GM19455 (cell line): ENCODE results near the gene PPP1R11.
A peak's percentile ranks its signal among the peaks of the same experiment; 100 is the strongest.

Experiments used
- ATAC-seq: cut with Tn5 transposase; IDR thresholded peaks from one replicate; pipeline ENCODE4 v1.9.1; 2021; ENCODE audit not compliant: unreplicated experiment

PPP1R11 gene

DNA sequence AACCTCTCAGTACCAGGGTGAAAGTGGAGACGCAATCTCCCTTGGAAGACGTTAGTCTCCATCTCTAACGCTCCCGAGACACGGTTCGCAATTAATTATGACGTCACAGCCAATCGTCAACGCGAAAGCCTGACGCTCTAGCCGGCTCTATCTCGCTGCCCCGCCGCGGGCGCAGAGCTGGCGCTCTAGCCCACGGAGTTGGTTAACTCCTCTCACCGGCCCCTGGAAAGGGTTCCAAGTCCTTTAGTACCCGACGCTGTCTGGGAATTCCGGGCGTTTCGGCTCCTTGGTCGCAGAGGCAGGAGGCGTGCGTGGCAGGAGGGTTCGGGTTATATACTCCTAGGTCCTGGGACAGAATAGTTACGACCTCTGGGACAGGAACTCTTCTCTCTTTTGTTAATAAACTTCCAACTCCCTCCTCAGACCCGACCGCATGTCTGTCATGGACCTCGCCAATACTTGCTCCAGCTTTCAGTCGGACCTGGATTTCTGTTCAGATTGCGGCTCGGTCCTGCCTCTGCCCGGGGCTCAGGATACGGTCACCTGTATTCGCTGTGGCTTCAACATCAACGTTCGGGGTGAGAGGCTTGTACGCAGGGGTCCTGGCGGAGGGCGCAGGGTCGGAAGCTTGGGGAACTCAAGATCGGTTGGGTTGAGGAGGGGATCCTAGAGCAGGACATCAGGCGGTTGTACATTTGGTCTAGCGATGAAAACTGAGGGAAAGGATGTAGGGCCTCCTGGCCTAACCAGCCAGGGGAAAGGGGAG lies 5.7 kb upstream of the PPP1R11 start, which contains the start of gene POLR1H:
Gene POLR1H, plus strand, starts transcription at position 174 of the 766 bp plus-strand sequence. Its CDS starts 260 bp downstream, at position 434.
- ATAC-seq: peak; percentile 86

DNA sequence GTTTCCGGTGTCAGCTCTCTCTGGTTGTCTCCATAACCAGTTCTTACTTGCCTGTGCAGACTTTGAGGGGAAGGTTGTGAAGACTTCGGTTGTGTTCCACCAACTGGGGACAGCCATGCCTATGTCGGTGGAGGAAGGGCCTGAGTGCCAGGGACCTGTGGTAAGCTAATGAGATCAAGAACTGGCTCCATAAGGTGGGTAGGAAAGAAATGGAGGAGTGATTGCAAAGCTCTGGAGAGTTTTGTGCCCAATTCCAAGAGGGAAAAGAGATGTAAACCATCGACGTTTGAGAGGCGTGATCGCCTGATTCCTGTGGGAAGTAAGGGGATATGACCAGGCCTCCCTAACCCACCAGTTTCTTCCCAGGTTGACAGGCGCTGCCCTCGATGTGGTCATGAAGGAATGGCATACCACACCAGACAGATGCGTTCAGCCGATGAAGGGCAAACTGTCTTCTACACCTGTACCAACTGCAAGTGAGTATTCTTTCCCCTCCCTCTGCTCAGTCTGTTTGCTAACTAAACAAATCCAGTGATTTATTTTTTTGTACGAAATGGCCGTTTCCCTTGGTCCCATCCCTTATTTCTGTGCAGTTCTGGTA lies 5.0 kb upstream of the PPP1R11 start:
- peak; percentile 10 for ATAC-seq

DNA sequence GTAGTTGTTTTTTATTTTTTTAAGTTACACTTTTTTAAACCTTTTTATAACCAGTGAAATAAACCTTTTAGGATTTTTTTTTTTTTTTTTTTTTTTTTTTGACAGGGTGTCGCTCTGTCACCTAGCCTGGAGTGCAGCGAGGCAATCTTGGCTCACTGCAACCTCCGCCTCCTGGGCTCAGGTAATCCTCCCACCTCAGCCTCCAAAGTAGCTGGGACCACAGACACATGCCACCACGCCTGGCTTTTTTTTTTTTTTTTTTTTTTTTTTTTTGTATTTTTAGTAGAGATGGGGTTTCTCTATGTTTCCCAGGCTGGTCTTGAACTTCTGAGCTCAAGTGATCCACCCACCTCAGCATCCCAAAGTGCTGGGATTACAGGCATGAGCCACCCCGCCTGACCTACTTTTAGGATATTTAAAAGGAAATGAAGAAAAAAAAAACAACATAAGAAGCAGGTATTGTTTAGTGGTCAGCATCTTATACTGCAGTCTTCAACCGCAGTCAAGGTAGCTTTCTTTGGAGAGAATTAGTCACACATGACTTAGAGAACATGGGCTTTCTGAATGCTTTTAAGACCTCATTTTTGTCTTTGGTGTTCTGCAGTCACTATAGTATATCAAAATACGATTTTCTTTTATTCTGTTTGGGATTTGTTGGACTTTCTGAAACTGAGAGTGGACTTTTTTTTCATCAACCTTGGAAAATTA lies 4.4 kb upstream of the PPP1R11 start:
- no peak for ATAC-seq

DNA sequence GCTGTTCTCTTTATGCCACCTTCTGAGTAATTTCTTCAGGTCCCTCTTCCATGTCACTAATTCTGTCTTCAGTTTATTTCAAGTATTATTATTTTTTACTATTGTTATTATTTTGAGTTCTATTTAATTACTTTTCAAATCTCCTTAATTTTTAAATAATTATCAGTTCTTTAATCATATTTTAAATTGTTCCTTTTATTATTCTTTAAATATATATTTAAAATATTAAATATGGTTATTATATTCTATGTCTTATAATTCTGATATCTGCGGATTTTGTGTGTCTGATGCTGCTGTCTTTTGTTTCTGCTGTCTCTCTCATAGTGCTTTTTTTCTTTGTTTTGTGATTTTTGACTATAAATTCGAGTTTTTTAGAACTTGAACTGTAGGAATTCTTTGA lies 3.7 kb upstream of the PPP1R11 start:
- no peak for ATAC-seq

DNA sequence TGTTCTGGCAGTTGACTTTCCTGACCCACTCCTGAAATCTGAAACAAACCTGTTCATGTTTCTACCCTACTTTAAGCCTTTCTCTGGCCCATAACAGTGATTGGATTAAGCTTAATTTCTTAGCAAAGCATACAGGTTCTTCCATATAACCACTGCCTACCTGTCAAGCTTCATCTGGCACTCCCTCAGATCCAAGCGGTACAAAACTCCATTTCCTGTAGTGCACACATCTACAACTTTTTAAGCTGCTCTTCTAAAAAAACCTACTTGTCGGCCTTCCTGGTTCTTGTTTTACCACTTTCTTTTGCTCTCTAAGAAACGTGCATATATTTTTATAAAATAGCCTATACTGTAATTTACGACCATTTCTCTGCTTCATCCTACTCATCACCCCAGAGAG lies 916 bp upstream of the PPP1R11 start:
- no peak for ATAC-seq

DNA sequence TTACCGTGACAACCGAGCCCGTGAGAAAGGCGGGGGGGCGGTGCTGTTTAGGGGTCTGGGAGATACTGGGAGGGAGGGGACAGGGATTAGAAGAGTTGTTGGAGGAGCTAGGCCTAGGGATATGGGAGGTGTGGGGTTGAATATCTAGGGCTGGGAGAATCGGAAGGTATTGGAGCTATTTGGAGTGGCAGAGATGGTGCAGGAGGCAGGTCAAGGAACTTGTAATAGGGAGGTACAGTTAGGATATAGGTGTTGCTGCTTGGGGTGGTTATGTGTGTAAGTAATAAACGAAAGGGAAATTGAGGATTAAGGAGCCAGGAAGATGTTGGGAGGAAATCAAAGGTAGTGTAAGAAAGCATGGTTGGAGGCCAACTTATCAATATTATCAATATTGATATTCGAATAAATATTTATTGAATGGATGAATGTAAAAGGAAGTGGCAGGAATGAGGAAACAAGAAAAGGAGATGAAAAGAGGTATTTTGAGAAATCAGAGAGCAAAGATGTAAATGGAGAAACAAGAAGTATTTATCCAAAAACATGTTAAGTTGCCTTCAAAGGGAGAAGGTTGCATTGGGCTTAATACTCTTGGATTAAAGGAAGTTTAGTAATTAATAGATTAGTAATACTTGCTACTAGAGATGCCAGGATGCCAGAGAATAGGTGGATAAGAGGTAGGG lies 602 bp downstream of the PPP1R11 start:
- ATAC-seq: no peak

DNA sequence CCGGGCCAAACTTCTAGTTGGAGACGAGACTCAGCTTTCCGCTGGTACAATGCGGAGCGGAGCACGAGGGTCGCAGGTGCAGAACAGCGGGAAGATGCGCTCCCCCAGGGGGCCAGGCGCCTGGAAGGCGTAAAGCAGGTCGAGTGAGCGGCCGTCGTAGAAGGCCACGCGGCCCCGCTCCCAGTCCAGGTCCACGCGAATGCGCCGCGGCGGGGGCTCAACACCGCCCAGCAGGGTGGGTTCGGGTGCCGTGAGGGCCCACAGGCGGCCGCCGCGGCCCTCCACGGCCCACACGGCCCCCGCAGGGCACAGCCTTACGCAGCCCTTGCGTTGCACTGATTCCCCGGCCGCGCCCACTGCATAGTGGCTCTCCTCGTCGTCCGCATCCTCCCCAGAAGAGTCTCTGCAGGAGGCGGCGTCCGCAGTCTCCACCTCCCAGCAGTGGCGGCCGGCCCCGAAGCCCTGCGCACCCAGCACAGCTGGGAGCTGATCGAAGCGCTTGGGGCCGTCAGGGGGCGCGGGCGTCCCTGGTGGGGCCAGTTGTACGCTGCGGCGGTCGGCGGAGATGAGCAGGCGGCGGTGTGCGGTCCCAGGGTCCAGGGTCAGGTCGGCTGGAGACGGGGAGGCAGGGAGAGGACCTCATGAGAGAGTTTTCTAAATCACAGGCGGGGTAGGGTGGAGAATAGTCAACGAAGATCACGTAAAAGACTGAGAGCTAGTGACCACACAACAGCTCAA lies 4.3 kb downstream of the PPP1R11 start:
- ATAC-seq: no peak

DNA sequence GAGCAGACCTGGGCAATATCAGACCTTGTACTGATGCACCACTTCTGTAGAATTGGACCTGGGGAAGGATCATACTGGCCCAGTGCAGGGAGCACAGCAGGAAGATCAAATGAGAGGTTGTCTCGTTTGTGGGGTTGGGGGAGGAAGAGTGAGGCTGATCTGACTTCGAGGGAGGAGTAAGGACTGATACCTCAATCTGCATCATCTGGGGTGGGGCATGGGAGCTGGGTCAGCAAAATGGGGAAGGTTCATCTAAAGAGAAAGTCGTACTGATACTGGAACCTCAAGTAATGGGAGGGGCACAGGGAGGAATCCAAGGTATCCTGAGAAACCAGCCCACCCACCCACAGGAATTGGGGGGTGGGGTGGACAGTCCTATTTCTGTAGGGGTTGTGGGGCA lies 4.9 kb downstream of the PPP1R11 start:
- no peak for ATAC-seq

DNA sequence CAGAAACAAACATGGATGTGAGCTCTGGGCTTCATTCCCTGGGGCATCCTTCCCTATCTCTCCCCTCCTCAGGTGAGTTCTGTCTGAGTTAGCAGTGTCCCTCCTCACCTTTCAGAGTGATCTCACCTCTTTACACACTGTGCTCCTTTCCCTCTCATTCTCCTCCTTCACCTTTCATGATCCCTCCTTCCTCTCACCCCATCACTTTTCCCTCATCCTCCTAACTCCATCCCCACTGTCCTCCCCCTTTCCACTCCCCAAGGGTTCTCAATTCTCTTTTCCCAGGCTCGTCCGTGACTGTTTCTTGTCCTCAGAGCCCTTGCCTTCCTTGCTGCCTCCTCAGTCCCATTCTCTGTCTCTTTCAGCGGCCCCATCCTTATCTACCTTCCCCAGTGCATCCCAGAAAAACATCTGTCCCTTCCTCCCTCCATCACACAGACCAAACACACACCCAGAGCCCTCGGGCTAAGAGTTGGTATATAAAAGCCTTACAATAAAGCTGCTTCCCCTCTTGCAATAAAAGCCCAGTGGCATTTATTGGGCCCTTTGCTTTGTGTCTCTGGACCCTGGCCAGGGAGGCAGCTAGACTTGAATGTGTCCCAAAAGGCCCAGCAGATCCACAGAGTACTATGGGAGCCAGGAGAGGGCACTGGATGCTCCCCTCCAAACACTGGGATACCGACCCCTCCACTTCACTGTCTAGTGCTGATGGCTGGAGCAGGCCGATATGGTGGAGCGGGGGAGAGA lies 6.7 kb downstream of the PPP1R11 start:
- no peak for ATAC-seq

DNA sequence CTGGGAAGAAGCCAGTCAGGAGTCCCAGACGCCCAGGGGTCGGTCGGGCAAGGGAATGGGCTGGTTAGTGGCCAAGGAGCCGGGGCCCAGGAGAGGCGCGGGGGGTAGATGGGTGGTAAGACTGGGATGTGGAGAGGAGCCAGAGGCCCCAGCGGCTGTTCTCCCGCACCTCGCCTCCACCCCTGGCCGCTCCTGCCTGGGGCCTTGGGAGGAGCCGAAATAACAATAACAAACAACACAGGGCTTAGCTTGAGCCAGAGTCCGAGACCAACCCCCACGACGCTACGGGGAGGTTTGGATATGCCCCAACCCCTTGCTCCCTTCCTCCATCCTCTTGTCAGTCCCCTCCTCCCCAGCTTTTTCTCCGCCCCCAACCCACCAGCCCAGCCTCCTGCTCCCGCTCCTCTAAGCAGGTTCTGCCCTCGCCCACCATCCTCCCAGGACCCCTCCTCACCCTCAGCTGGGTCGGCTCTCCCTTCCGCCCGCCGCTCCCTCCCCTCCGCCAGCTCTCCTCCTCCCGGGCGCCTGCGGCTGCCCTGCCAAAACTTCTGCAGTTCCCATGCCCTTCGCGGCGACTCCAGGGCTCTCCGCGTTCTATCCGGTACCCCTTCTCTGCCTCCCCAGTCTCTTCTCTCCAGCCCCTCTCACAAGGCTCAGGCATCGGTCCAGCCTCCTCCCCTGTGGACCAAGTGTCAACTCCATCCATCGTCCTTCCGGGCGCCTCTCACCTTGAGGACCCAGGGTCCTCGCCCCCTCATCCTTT lies 7.5 kb downstream of the PPP1R11 start:
- ATAC-seq: no peak

DNA sequence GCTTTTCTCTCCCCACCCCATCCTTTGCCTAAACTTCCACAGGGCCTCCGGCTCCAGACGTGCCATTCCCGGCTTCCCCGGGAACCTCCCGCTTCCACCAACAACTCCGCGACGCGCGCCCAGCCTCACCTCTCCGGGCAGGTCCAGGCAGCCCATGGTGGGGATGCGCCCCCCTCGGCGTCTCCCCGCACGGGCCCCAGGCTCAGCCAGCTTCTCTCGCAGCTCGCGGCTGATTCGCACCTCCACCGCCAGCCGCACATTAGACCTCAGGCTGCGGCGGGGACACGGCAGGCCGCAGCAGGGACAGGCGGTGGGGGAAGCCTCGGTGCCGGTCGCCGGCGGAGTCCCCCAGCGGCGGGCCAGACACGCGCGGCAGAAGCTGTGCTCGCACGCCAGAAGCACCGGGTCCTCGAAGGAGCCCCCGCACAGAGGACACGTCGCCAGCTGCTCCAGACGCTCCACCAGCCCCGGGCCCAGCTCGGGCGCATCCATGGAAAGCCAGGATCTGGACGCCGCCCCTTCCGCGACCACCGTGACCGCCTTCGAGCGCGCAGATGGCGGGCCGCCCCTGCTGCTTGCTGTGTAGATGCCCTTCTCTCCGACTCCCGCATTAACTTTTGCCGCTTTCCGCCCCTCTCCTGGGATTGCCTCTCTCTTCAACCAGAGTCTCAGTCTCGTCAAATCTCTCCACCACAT lies 8.2 kb downstream of the PPP1R11 start, which contains the start of gene RNF39:
Gene RNF39, minus strand, starts transcription at position 676 of the 696 bp plus-strand sequence. Its CDS starts 184 bp downstream, at position 492.
- no peak for ATAC-seq

DNA sequence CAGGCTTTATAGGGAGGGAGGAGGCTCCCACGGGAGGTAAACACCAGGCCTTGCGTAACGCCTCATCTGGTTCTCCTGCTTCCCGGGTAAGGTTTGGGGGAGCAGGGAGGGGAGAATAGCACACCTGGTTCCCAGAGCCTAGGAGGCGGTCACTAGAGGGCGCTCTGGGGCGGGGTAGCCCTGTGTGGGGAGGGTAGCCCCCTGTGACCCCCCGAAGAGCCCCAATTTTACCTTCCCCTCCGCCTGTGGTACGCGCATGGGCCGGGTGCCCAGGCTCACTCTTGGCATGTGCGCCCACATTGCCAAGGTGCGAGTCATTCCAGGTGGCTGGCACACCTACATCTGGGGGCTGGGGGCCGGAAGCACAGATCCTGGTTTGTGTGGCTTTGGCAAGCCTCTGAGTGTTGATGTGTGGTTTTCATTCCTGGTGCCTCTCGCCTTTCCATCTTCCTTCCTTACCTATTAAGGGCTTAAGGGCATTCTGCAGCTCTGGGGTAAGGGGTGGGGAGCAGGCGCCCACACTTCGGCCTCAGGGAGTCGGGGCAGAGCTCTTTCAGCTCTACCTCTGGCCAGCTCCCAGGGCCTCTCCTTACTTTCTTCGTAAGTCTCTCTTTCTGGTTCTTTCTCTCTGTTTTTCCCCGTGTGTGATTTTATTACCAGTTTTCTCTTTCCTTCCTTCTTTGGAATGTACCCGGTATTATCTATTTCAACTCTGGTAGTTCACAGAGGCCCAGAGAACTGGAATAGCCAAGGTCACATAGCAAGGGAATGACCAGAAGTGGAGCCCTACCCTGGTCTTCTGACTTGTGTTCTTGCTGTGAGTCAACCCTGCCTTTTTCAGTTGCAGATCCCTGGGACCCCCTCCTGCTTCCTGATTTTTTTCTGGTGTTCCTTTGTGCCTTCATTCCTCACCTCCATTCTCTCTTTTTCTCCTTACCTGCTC lies 9.1 kb downstream of the PPP1R11 start:
- ATAC-seq: no peak

DNA sequence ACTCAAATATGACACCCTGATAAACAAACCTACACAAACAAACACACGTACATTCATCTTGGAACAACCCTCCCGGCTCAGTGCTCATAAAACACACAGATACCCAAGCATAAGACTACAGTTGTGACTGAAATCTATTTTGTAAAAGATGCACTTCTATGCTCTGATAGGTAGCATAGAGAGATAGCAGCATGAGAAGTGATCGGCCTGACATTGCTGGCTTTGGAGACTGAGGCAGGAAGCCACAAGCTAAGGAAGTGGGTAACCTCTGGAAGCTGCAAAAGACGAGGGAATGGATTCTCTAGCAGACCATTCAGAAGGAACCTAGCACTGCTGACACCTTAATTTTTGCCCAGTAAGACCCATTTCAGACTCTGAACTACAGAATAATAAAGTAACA lies 10.2 kb downstream of the PPP1R11 start:
- ATAC-seq: no peak

DNA sequence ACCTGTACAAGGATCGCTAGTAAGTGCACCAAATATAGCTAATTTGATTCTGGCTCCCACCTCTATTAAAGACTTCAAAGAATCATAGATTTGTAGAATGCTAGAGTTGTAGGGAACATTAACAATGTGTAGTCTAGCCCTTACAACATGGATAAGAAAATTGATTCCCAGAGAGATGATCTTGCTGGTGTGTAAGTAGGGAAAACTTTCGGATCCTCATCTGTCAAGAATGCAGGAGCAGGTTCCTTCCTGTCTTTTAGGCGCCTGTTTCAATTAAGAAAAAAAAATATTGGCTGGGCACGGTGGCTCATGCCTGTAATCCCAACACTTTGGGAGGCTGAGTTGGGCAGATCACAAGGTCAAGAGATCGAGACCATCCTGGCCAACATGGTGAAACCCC lies 20.9 kb downstream of the PPP1R11 start:
- ATAC-seq: no peak

DNA sequence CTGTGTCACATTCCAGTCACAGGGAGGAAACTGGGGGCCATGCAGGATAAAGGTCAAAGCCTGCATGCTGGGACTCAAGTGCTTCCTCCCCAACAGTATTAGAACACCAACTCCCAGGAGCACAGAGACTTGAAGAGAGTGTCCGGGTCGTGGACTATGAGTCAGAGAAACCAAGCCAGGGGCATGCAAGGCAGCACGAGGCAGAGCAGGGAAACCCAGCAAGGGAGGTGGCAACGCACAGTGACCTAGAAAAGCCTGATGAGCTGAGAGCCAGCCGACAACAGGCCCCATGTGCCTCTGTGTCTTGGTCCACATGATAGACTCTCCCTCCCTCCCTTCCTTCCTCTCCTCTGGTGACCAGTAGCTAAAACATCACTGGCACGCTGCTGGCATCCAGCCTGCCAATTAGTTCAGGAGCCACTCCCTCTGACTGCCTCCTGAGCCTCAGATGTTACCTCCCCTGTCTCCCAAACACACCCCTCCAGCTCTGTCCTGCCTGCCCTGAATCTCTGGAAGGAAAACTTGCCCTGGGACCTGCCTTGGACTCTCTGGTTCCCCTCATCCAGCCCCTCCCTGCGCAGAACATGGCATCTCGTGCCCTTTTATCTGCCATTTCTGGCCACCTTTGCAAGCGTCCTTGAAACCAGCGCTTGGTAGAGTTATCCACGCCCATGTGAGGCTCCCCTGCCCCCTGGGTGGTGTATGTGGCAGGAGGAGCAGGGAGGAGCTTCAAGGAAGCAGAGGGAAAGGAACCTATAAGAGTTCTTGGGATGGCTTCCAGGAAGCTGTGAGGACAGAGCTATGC lies 24.8 kb downstream of the PPP1R11 start:
- ATAC-seq: no peak

DNA sequence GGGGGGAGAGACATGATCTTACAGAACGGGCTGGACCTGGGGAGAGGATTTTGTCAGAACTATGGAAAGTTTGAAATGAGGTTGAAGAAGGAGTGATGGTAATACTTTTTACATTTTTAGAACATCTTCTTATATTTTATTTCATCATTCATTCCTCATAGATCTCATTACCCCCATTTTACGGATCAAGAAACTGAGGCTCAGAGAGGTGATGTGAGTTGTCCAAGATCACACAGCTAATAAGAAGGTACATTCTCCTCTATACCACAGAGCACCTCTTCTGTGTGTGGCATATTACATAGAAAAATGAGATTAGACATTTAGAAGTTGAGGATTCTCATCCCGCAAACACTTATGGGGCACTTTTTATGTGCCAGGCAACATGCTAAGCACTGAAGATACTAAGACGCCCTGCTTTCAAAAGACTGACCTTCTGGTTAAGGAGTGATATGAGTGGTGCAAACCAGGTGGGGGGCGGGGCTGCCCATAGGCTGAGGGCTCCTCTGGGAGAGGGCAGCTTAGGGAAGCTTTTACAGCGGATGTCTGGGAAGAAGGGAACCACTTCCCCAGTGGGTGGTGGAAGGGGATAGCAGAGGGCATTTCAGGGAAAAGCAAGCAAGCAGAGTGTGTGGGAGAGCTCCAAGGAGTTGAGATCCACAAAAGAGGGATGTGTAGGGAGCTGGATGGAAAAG lies 26.0 kb downstream of the PPP1R11 start:
- no peak for ATAC-seq
